ENCODE results near the gene NIPAL3. TPM values are rescaled to one million over a fixed set of nuclear protein-coding genes. Genes with fewer than 3 reads are reported as not detected.

NIPAL3 gene
- total RNA-seq, 2 experiments from 2014 or later: 11.7 to 25.3 TPM

- no peak for TF ChIP-seq CTCF (conservative IDR thresholded peaks at IDR 0.05; ENCODE audit: low read length)
- TF ChIP-seq EZH2phosphoT487 (IDR thresholded peaks at IDR 0.05; ENCODE audit: borderline replicate concordance, low read depth, low read length): no peak
- H3K4me2 ChIP-seq (ENCODE audit: low read length): peak overlapping the region; percentile 51
- intact Hi-C loops (cut with micrococcal nuclease; ENCODE audit: unreplicated experiment): no loop called here
- H3K9me3 ChIP-seq (ENCODE audit: low read length): no peaks in the 10 kb centered on the region
- H3K36me3 ChIP-seq (ENCODE audit: insufficient read depth, low read length): no peaks in the 10 kb centered on the region
- H3K79me2 ChIP-seq (ENCODE audit: insufficient read depth, low read depth, low read length): no peaks in the 10 kb centered on the region
- H3K4me1 ChIP-seq (ENCODE audit: insufficient read depth, low read length, poor library complexity, severe bottlenecking): peaks cover 23% of the 10 kb centered on the region
- CTCF ChIA-PET (ENCODE audit: unreplicated experiment): no interaction called here
- no peak for DNase-seq (ENCODE audit: low spot score)
- peak overlapping the region; percentile 40 for H3K27ac ChIP-seq (ENCODE audit: low read depth, low read length, poor library complexity, severe bottlenecking)
- H2AFZ ChIP-seq (ENCODE audit: low read length): peak overlapping the region; percentile 83; the same call in 1 of the 2 replicates
- peak overlapping the region; percentile 3 for H3K4me3 ChIP-seq (ENCODE audit: low read depth, low read length, poor library complexity, severe bottlenecking)
- POLR2A ChIA-PET: interaction anchor here (0.6 to 2.3 kb wide), 4 partner anchors 9 to 190 kb away, joined by 3 to 7 read pairs (median 6); no protein-coding TSS in a partner anchor
- H3K9me2 ChIP-seq (ENCODE audit: insufficient read depth, low read length): no peaks in the 10 kb centered on the region
- no TSS peak for BruUV-seq (replicated peaks)
- H4K20me1 ChIP-seq (ENCODE audit: insufficient read depth, low read length): no peaks in the 10 kb centered on the region
Measured at GRCh38 chr1:24373710-24374109, 41.9 kb upstream of the NIPAL3 start.

GRCh38 chr1:24374891-24375786 lies 40.5 kb upstream of the NIPAL3 start:
- Histone ChIP-seq H3K79me2 (ENCODE audit: insufficient read depth, low read depth, low read length) (no peaks in the 10 kb centered on the region), H2AFZ (ENCODE audit: low read length) (no peak overlapping the region), H3K4me1 (ENCODE audit: insufficient read depth, low read length, poor library complexity, severe bottlenecking) (peaks cover 23% of the 10 kb centered on the region), H3K27ac (ENCODE audit: low read depth, low read length, poor library complexity, severe bottlenecking) (no peak overlapping the region), H4K20me1 (ENCODE audit: insufficient read depth, low read length) (no peaks in the 10 kb centered on the region), H3K36me3 (ENCODE audit: insufficient read depth, low read length) (no peaks in the 10 kb centered on the region), H3K9me3 (ENCODE audit: low read length) (no peaks in the 10 kb centered on the region), H3K9me2 (ENCODE audit: insufficient read depth, low read length) (no peaks in the 10 kb centered on the region), H3K4me2 (ENCODE audit: low read length) (no peak overlapping the region), H3K4me3 (ENCODE audit: low read depth, low read length, poor library complexity, severe bottlenecking) (no peak overlapping the region)
- intact Hi-C loops (cut with micrococcal nuclease; ENCODE audit: unreplicated experiment): no loop called here
- DNase-seq (ENCODE audit: low spot score): no peak
- TF ChIP-seq CTCF (conservative IDR thresholded peaks at IDR 0.05; ENCODE audit: low read length) (no peak), EZH2phosphoT487 (IDR thresholded peaks at IDR 0.05; ENCODE audit: borderline replicate concordance, low read depth, low read length) (no peak)
- ChIA-PET POLR2A (interaction anchor here (0.6 kb wide), 1 partner anchor 175 kb away, joined by 3 read pairs; no protein-coding TSS in a partner anchor), CTCF (ENCODE audit: unreplicated experiment) (no interaction called here)
- no TSS peak for BruUV-seq (replicated peaks)
